K562 (cell line): ENCODE results near the gene TARBP1. TPM values are rescaled to one million over a fixed set of nuclear protein-coding genes. Genes with fewer than 3 reads are reported as not detected.

Experiments used
- ARID1B ChIP-seq: fragments of 450-650 bp; IDR thresholded peaks from 2 replicates; pipeline ENCODE4 v1.6.1; 2016; ENCODE audit warnings: antibody characterized with exemption, mild to moderate bottlenecking, inconsistent platforms
- CREB1 ChIP-seq, 2 experiments: sonication (generic) in 1 of 2; formaldehyde crosslinking in 1 of 2; IDR thresholded peaks; 2 replicates each; pipeline versions ENCODE4 v1.6.1 to v1.8.0; 2012 to 2022; ENCODE audit warnings: inconsistent platforms in 1 of 2, mild to moderate bottlenecking in 1 of 2, missing genetic modification reagents in 1 of 2, moderate library complexity in 1 of 2
- CREBBP ChIP-seq: IDR thresholded peaks from one replicate; pipeline ENCODE4 v1.6.1; 2012; ENCODE audit warnings: low read depth, mild to moderate bottlenecking, control low read depth, inconsistent platforms, low read length
- E2F5 ChIP-seq: sonication (generic); formaldehyde crosslinking; IDR thresholded peaks from 2 replicates; pipeline ENCODE4 v1.8.0; 2022; ENCODE audit warnings: mild to moderate bottlenecking, missing genetic modification reagents
- NFYB ChIP-seq: IDR thresholded peaks from 2 replicates; pipeline ENCODE4 v1.6.1; 2011; ENCODE audit warnings: mild to moderate bottlenecking, moderate library complexity; ENCODE audit not compliant: insufficient read length; ENCODE audit errors: extremely low read depth
- PHF21A ChIP-seq: fragments of 450-650 bp; IDR thresholded peaks from 2 replicates; pipeline ENCODE4 v1.6.1; 2017; ENCODE audit warnings: low read depth, borderline replicate concordance
- POLR3A ChIP-seq: IDR thresholded peaks from 2 replicates; pipeline ENCODE4 v1.6.1; 2011; ENCODE audit warnings: borderline replicate concordance, mild to moderate bottlenecking, moderate library complexity; ENCODE audit not compliant: insufficient read length, insufficient read depth; ENCODE audit errors: extremely low read depth
- PTRF ChIP-seq: fragments of 450-650 bp; IDR thresholded peaks from 2 replicates; pipeline ENCODE4 v1.6.1; 2016; ENCODE audit warnings: mild to moderate bottlenecking, missing genetic modification characterization, missing compliant biosample characterization
- ZNF175 ChIP-seq: fragments of 200-800 bp; sonication (Bioruptor generic); IDR thresholded peaks from 2 replicates; pipeline ENCODE4 v1.6.1; 2016; ENCODE audit warnings: low read depth, mild to moderate bottlenecking, missing genetic modification characterization, missing compliant biosample characterization
- ZNF24 ChIP-seq: fragments of 450-650 bp; IDR thresholded peaks from 2 replicates; pipeline ENCODE4 v1.6.1; 2016
- polyA plus RNA-seq, 8 experiments: library from polyadenylated mRNA; depleted of rRNA in 4 of 8; stranded (reverse) in 5 of 8; unstranded in 3 of 8; fragments of >200 nt; fragmentation: Nextera tagmentation in 2 of 8; fragmentation: Illumina TruSeq in 1 of 8; extraction: Ambion mirVana in 2 of 8; extraction: Trizol in 1 of 8; gene quantifications; 2 replicates each; pipeline versions ENCODE4 v1.2.1 to v1.2.3, GENCODE V29; 2011 to 2014; ENCODE audit warnings: inconsistent platforms in 1 of 8, missing spikeins in 1 of 8
- total RNA-seq, 7 experiments: library from RNA; depleted of rRNA in 6 of 7; stranded (reverse); fragments of >200 nt in 6 of 7; fragmentation: Illumina TruSeq in 2 of 7; extraction: Trizol in 2 of 7; gene quantifications; 2 replicates each; pipeline versions ENCODE4 v1.2.1 to v1.2.3, GENCODE V29; 2011 to 2021; ENCODE audit warnings: low replicate concordance in 1 of 7
- TF ChIP-seq, protein P1 (sequence below): sonication (generic); formaldehyde crosslinking; IDR thresholded peaks from 2 replicates; pipeline ENCODE4 v1.8.0; 2023; ENCODE audit warnings: missing genetic modification reagents, mild to moderate bottlenecking, borderline replicate concordance
- TF ChIP-seq, protein P2 (sequence below): fragments of 450-650 bp; IDR thresholded peaks from 2 replicates; pipeline ENCODE4 v1.6.1; 2016
- TF ChIP-seq, protein P3 (sequence below): fragments of 150-350 bp; IDR thresholded peaks from 2 replicates; pipeline ENCODE4 v1.6.1; 2014; ENCODE audit warnings: low read depth, mild to moderate bottlenecking, low read length, borderline replicate concordance

Gene TARBP1
- total and polyA plus RNA-seq, 9 of the 15 experiments (the other 6 are each of a cell fraction or from before 2014, with no cell fraction given) = 8.8 to 48.0 (median 22.9) TPM

GRCh38 chr1:234361102-234361603 lies 117.8 kb downstream of the TARBP1 start (continued):
- TF ChIP-seq, protein P1, sequence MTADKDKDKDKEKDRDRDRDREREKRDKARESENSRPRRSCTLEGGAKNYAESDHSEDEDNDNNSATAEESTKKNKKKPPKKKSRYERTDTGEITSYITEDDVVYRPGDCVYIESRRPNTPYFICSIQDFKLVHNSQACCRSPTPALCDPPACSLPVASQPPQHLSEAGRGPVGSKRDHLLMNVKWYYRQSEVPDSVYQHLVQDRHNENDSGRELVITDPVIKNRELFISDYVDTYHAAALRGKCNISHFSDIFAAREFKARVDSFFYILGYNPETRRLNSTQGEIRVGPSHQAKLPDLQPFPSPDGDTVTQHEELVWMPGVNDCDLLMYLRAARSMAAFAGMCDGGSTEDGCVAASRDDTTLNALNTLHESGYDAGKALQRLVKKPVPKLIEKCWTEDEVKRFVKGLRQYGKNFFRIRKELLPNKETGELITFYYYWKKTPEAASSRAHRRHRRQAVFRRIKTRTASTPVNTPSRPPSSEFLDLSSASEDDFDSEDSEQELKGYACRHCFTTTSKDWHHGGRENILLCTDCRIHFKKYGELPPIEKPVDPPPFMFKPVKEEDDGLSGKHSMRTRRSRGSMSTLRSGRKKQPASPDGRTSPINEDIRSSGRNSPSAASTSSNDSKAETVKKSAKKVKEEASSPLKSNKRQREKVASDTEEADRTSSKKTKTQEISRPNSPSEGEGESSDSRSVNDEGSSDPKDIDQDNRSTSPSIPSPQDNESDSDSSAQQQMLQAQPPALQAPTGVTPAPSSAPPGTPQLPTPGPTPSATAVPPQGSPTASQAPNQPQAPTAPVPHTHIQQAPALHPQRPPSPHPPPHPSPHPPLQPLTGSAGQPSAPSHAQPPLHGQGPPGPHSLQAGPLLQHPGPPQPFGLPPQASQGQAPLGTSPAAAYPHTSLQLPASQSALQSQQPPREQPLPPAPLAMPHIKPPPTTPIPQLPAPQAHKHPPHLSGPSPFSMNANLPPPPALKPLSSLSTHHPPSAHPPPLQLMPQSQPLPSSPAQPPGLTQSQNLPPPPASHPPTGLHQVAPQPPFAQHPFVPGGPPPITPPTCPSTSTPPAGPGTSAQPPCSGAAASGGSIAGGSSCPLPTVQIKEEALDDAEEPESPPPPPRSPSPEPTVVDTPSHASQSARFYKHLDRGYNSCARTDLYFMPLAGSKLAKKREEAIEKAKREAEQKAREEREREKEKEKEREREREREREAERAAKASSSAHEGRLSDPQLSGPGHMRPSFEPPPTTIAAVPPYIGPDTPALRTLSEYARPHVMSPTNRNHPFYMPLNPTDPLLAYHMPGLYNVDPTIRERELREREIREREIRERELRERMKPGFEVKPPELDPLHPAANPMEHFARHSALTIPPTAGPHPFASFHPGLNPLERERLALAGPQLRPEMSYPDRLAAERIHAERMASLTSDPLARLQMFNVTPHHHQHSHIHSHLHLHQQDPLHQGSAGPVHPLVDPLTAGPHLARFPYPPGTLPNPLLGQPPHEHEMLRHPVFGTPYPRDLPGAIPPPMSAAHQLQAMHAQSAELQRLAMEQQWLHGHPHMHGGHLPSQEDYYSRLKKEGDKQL (CRISPR knock-in tag) = no peak
- TF ChIP-seq, protein P2, sequence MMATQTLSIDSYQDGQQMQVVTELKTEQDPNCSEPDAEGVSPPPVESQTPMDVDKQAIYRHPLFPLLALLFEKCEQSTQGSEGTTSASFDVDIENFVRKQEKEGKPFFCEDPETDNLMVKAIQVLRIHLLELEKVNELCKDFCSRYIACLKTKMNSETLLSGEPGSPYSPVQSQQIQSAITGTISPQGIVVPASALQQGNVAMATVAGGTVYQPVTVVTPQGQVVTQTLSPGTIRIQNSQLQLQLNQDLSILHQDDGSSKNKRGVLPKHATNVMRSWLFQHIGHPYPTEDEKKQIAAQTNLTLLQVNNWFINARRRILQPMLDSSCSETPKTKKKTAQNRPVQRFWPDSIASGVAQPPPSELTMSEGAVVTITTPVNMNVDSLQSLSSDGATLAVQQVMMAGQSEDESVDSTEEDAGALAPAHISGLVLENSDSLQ = peak; percentile 39; the same call in 1 of the 2 replicates
- TF ChIP-seq CREB1 (IDR thresholded peaks at IDR 0.05) = no peak
- no peak for TF ChIP-seq CREB1 (CRISPR knock-in tag; IDR thresholded peaks at IDR 0.05)
- TF ChIP-seq E2F5 (CRISPR knock-in tag) = no peak
- TF ChIP-seq CREBBP = no peak
- no peak for TF ChIP-seq ZNF24
- TF ChIP-seq NFYB = no peak
- TF ChIP-seq, protein P3, sequence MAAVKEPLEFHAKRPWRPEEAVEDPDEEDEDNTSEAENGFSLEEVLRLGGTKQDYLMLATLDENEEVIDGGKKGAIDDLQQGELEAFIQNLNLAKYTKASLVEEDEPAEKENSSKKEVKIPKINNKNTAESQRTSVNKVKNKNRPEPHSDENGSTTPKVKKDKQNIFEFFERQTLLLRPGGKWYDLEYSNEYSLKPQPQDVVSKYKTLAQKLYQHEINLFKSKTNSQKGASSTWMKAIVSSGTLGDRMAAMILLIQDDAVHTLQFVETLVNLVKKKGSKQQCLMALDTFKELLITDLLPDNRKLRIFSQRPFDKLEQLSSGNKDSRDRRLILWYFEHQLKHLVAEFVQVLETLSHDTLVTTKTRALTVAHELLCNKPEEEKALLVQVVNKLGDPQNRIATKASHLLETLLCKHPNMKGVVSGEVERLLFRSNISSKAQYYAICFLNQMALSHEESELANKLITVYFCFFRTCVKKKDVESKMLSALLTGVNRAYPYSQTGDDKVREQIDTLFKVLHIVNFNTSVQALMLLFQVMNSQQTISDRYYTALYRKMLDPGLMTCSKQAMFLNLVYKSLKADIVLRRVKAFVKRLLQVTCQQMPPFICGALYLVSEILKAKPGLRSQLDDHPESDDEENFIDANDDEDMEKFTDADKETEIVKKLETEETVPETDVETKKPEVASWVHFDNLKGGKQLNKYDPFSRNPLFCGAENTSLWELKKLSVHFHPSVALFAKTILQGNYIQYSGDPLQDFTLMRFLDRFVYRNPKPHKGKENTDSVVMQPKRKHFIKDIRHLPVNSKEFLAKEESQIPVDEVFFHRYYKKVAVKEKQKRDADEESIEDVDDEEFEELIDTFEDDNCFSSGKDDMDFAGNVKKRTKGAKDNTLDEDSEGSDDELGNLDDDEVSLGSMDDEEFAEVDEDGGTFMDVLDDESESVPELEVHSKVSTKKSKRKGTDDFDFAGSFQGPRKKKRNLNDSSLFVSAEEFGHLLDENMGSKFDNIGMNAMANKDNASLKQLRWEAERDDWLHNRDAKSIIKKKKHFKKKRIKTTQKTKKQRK = no peak
- no peak for TF ChIP-seq POLR3A
- TF ChIP-seq ZNF175 (CRISPR knock-in tag) = peak; percentile 94
- no peak for TF ChIP-seq PHF21A
- no peak; the same call in 1 of the 2 replicates for TF ChIP-seq PTRF (tag)
- TF ChIP-seq ARID1B = peak; percentile 83
